Naive thymus-derived CD4-positive, alpha-beta T cell (primary cell): Measurements from ENCODE around the gene SAPCD2. TPM values are rescaled to one million over a fixed set of nuclear protein-coding genes. Genes with fewer than 3 reads are reported as not detected.

Source experiments
- ATAC-seq: fragments of 150-1000 bp; cut with Tn5 transposase; 2 replicates; pipeline ENCODE4 v1.10.0; 2021; ENCODE audit warnings: mild to moderate bottlenecking, moderate library complexity
- CTCF ChIA-PET: fragments of 350-600 bp; sonication (Branson Sonifier 250); formaldehyde crosslinking; loops from one replicate; lab custom pipeline; 2021; ENCODE audit warnings: antibody characterized with exemption; lab: Charles Lee
- POLR2A ChIA-PET: fragments of 350-600 bp; sonication (Branson Sonifier 250); formaldehyde crosslinking; loops from one replicate; lab custom pipeline; 2021; ENCODE audit warnings: antibody characterized with exemption, inconsistent platforms; lab: Charles Lee
- DNase-seq, 9 donors: peaks; one replicate each; pipeline versions ENCODE4 v3.0.0 to v3.0.0-alpha.2; 2020 to 2022; ENCODE audit warnings: mixed read lengths in 1 of 9
- H3K27ac ChIP-seq: one replicate; pipeline ENCODE4 v1.7.0; 2013; ENCODE audit warnings: mild to moderate bottlenecking, low read depth, low read length, moderate library complexity
- H3K27me3 ChIP-seq, 2 donors: one replicate each; pipeline ENCODE4 v1.7.0; 2013; ENCODE audit warnings: low read length in 2 of 2, mild to moderate bottlenecking in 2 of 2, moderate library complexity in 2 of 2; ENCODE audit not compliant: control insufficient read depth in 2 of 2, insufficient read depth in 2 of 2
- H3K36me3 ChIP-seq, 3 experiments: 1 replicate in 2 of 3; 2 replicates in 1 of 3; pipeline ENCODE4 v1.7.0; 2013; ENCODE audit warnings: low read length in 3 of 3, mild to moderate bottlenecking in 3 of 3, moderate library complexity in 1 of 3; ENCODE audit not compliant: insufficient read depth in 3 of 3, control insufficient read depth in 2 of 3
- H3K4me1 ChIP-seq, 2 donors: one replicate each; pipeline ENCODE4 v1.7.0; 2013; ENCODE audit warnings: low read length in 2 of 2, mild to moderate bottlenecking in 2 of 2, moderate library complexity in 1 of 2; ENCODE audit not compliant: control insufficient read depth in 2 of 2, insufficient read depth in 2 of 2
- H3K4me3 ChIP-seq: 2 replicates; pipeline ENCODE4 v1.7.0; 2013; ENCODE audit warnings: mild to moderate bottlenecking, low read length
- H3K9me3 ChIP-seq, 3 experiments: 1 replicate in 2 of 3; 2 replicates in 1 of 3; pipeline ENCODE4 v1.7.0; 2013; ENCODE audit warnings: low read length in 3 of 3; ENCODE audit not compliant: control insufficient read depth in 2 of 3
- H3K27ac Mint-ChIP-seq, 9 donors: one replicate each; pipeline ENCODE4 v1.8.0; 2020 to 2022; ENCODE audit warnings: mixed read lengths in 9 of 9, mild to moderate bottlenecking in 8 of 9, moderate library complexity in 5 of 9, inconsistent platforms in 2 of 9
- H3K27me3 Mint-ChIP-seq, 5 donors: one replicate each; pipeline ENCODE4 v1.8.0; 2021 to 2022; ENCODE audit warnings: mixed read lengths in 5 of 5, mild to moderate bottlenecking in 1 of 5
- H3K36me3 Mint-ChIP-seq, 5 donors: one replicate each; pipeline ENCODE4 v1.8.0; 2020 to 2022; ENCODE audit warnings: mixed read lengths in 5 of 5, mild to moderate bottlenecking in 3 of 5, inconsistent platforms in 1 of 5
- H3K4me1 Mint-ChIP-seq, 7 donors: one replicate each; pipeline ENCODE4 v1.8.0; 2020 to 2022; ENCODE audit warnings: mixed read lengths in 7 of 7, mild to moderate bottlenecking in 3 of 7, inconsistent platforms in 1 of 7
- H3K4me3 Mint-ChIP-seq, 10 donors: one replicate each; pipeline ENCODE4 v1.8.0; 2020 to 2022; ENCODE audit warnings: mild to moderate bottlenecking in 10 of 10, mixed read lengths in 10 of 10, moderate library complexity in 6 of 10, inconsistent platforms in 2 of 10
- H3K9me3 Mint-ChIP-seq, 11 donors: one replicate each; pipeline ENCODE4 v1.8.0; 2020 to 2022; ENCODE audit warnings: mixed read lengths in 11 of 11, mild to moderate bottlenecking in 4 of 11, inconsistent platforms in 1 of 11, moderate library complexity in 1 of 11
- intact Hi-C, 2 donors: fragments of 100-400 bp; cut with micrococcal nuclease; formaldehyde crosslinking; loops; one replicate each; pipeline ENCODE4 v1.15.1; 2023
- polyA plus RNA-seq, 2 donors: library from polyadenylated mRNA; unstranded; fragments of 300-500 nt; fragmentation: Illumina TruSeq; gene quantifications; one replicate each; pipeline ENCODE4 v1.2.3, GENCODE V29; 2021
- total RNA-seq, 6 experiments: library from RNA in 5 of 6; stranded (reverse) in 5 of 6; gene quantifications; 1 replicate in 5 of 6; 2 replicates in 1 of 6; pipeline ENCODE4 v1.2.3 and lab custom pipeline; 2021 to 2026

Gene SAPCD2
- total and polyA plus RNA-seq, 7 experiments from 2014 or later = 0.16 to 22.1 (median 0.47) TPM; not detected in 1

DNA sequence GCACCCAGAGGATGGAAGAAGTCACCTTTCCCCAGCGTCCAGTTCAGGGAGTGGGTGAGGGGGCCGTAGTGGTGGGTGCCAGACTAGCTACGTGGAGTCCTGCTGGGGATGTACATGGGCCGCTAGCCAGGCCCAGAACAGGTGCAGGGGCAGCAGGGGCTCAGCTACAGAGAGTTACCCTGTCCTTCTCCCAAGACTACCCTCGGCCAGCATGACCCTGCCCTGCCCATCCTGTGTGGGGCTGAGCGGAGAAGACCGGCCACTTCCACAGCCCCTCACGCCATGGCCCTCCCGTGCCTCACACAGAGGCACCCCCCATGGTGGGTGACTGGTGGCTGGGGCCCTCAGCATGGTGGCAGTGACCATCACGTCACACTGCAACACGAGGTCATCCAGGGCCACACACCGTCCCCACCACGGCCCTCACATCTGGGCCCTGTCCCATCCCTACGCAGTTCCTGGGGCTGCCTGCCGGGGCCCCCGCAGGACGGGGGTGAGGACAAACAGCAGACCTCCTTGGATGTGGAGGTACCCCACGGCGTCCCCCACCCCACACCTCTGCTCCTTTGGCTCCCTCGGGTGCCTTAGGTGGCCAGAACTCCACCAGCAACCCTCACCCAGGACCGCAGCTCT is 45.2 kb upstream of the SAPCD2 start:
- DNase-seq = no peak
- ChIA-PET POLR2A (interaction anchor here (1.2 to 3.6 kb wide), 7 partner anchors 14 to 127 kb away, joined by 3 to 21 read pairs (median 5); partner anchors contain the start of genes ANAPC2 and MAN1B1), CTCF (interaction anchor here (1.4 to 2.5 kb wide), 2 partner anchors 9 to 20 kb away, joined by 4 to 11 read pairs; no protein-coding TSS in a partner anchor)
- Mint-ChIP-seq H3K27me3 (no peaks in the 10 kb centered on the region), H3K4me1 (peaks cover 0 to 13% (median 6%) of the 10 kb centered on the region in 7 donors), H3K36me3 (peaks cover 0 to 3% (median 0%) of the 10 kb centered on the region in 5 donors), H3K9me3 (no peaks in the 10 kb centered on the region), H3K4me3 (peak overlapping the region in 3 of 10 donors; percentile 17 to 78 (median 51)), H3K27ac (no peak overlapping the region)
- peaks cover 0 to 4% of the 10 kb centered on the region in 2 donors for H3K4me1 ChIP-seq
- H3K4me3 ChIP-seq = no peak overlapping the region
- no peak overlapping the region for H3K27ac ChIP-seq
- no peaks in the 10 kb centered on the region for H3K9me3 ChIP-seq
- H3K27me3 ChIP-seq = no peaks in the 10 kb centered on the region
- H3K36me3 ChIP-seq = peaks cover 0 to 27% (median 0%) of the 10 kb centered on the region in 3 experiments
- ATAC-seq = no peak
- intact Hi-C loops = loop anchor here in 1 of 2 donors (2.0 kb wide), 1 partner anchor 13 kb away; no protein-coding TSS in a partner anchor

DNA sequence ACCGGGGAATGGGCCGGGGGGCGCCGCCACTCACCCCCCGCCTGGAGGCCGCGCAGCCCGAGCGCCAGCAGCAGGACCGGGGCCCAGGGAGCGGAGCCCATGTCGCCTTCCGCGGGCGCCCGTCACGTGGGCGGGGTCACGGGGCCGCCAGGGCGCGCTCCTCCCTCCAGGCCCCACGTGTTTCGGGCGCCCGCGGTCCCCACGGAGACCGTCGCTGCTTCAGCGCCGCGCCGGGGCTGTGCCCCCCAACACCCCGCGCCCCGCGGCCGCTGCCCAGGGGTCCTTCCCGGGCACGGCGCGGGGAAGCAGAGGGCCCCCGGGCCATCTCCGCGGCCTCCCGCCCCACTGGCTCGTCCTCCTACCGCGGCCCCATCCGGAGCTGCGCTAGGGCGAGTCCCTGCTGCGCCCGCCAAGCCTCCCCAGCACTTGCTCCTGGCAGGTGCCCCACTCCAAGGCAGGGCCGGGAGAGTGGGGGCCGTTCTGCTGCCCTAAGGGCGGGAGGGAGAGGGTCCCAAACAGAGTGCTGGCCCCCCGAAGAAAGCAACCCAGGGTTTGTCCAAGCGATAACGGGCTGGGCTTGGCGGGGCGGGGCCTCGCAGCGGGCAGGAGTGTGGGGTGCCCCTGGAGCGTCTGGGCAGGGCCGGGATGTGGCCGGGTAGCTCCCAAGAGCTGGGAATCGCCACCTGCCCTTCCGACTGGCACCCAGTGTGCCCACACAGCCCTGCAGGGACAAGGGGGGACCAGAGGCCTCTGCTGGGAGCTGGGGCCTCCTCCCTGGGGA is 44.4 kb upstream of the SAPCD2 start, which contains the start of gene DPP7:
Gene DPP7 (minus strand): TSS at position 121 of the 781 bp plus-strand sequence. CDS start 20 bp downstream, at position 101.
- ChIA-PET CTCF (interaction anchor here (1.4 to 2.5 kb wide), 2 partner anchors 10 to 19 kb away, joined by 4 to 11 read pairs; no protein-coding TSS in a partner anchor), POLR2A (interaction anchor here (1.2 to 3.6 kb wide), 7 partner anchors 15 to 127 kb away, joined by 3 to 21 read pairs (median 5); partner anchors contain the start of genes ANAPC2 and MAN1B1)
- H3K4me3 ChIP-seq = peak within 1 kb of the TSS; percentile 54
- intact Hi-C loops = loop anchor here (1.0 to 2.0 kb wide), 7 partner anchors 14 to 324 kb away; partner anchors contain the start of genes MAN1B1 (in 1 of the 2), TMEM141 (in 1 of the 2) and TPRN (in 1 of the 2)
- peaks cover 0 to 34% (median 0%) of the 10 kb centered on the region in 3 experiments for H3K36me3 ChIP-seq
- Mint-ChIP-seq H3K27me3 (no peaks in the 10 kb centered on the region), H3K4me3 (peak within 1 kb of the TSS; percentile 38 to 82 (median 69)), H3K36me3 (peaks cover 0 to 3% (median 0%) of the 10 kb centered on the region in 5 donors), H3K27ac (peak within 1 kb of the TSS in 4 of 9 donors; percentile 24 to 78 (median 40)), H3K9me3 (no peaks in the 10 kb centered on the region), H3K4me1 (peaks cover 0 to 13% (median 6%) of the 10 kb centered on the region in 7 donors)
- peak; percentile 93 for ATAC-seq
- H3K27me3 ChIP-seq = no peaks in the 10 kb centered on the region
- no peaks in the 10 kb centered on the region for H3K9me3 ChIP-seq
- H3K27ac ChIP-seq = peak within 1 kb of the TSS; percentile 81
- peak; percentile 63 to 88 (median 80) for DNase-seq
- peaks cover 0 to 4% of the 10 kb centered on the region in 2 donors for H3K4me1 ChIP-seq

DNA sequence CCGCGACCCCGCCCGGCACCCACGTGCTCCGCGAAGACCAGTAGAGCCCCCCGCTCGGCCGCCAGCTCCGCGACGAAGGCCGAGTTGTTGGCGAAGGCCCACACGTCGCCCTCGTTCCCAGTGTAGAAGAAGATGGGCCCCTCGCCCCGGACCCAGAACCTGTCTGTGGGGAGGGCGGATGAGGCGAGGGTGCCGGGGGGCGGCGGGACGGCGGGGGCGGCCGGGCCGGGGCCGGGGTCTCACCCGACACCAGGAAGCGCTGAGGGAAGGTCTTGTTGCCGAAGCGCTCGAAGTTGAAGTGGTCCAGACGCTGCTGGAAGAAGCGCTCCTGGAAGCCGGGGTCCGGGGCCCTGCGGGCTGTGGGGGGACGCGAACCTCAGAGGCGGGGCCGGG is 43.9 kb upstream of the SAPCD2 start:
- H3K27me3 ChIP-seq = no peaks in the 10 kb centered on the region
- H3K27ac Mint-ChIP-seq = no peak overlapping the region
- peaks cover 0 to 40% (median 3%) of the 10 kb centered on the region in 3 experiments for H3K36me3 ChIP-seq
- no peak for DNase-seq
- no peaks in the 10 kb centered on the region for H3K9me3 ChIP-seq
- ChIA-PET POLR2A (interaction anchor here (0.6 to 3.6 kb wide), 9 partner anchors 12 to 128 kb away, joined by 3 to 21 read pairs (median 4); partner anchors contain the start of genes MAN1B1, RNF208 and TUBB4B), CTCF (interaction anchor here (2.5 kb wide), 1 partner anchor 18 kb away, joined by 11 read pairs; no protein-coding TSS in a partner anchor)
- intact Hi-C loops = loop anchor here (1.0 to 2.0 kb wide), 7 partner anchors 15 to 323 kb away; partner anchors contain the start of genes MAN1B1 (in 1 of the 2), TMEM141 (in 1 of the 2) and TPRN (in 1 of the 2)
- peak overlapping the region; percentile 81 for H3K27ac ChIP-seq
- peaks cover 0 to 11% (median 5%) of the 10 kb centered on the region in 7 donors for H3K4me1 Mint-ChIP-seq
- peak overlapping the region; percentile 54 for H3K4me3 ChIP-seq
- ATAC-seq = peak; percentile 17
- H3K36me3 Mint-ChIP-seq = peaks cover 0 to 3% (median 0%) of the 10 kb centered on the region in 5 donors
- H3K9me3 Mint-ChIP-seq = no peaks in the 10 kb centered on the region
- no peaks in the 10 kb centered on the region for H3K27me3 Mint-ChIP-seq
- H3K4me1 ChIP-seq = peaks cover 0 to 4% of the 10 kb centered on the region in 2 donors
- H3K4me3 Mint-ChIP-seq = peak overlapping the region in 9 of 10 donors; percentile 45 to 82 (median 66)

DNA sequence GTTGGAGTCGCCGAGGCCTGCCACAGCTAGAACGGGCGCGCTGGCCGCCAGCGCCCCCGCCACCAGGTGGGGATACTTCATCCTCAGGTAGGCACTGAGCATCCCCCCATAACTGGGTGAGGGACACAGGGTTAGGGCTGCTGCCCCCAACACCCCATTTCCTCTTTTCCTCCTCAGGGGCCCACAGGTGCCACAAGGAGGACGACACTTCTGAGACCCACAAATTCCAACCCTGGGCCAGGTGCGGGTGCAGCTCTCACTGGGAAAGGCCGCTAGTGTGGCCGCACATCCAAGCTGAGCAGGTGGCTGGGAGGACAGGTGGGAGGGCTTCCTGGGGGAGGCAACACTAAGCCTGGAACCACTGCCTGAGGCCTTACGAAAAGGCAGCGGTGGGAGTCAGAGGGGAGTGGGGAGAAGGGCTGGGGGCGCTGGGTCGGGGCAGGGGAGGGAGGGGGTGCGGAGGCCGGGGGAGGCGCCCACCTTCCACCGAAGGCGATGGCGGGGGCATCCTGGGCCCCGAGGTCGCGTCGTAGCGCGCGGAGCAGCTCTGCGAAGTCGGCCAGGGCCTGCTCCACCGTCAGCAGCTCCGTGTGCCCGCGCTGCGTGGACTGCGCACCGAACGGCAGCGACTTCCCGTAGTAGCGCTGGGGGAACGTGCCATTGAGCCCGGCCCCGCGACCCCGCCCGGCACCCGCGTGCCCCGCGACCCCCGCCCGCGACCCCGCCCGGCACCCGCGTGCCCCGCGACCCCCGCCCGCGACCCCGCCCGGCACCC is 43.2 kb upstream of the SAPCD2 start:
- Mint-ChIP-seq H3K9me3 (no peaks in the 10 kb centered on the region), H3K4me1 (peaks cover 0 to 11% (median 5%) of the 10 kb centered on the region in 7 donors), H3K4me3 (peak overlapping the region; percentile 36 to 81 (median 69)), H3K27me3 (no peaks in the 10 kb centered on the region), H3K27ac (peak overlapping the region in 5 of 9 donors; percentile 14 to 78 (median 38)), H3K36me3 (peaks cover 0 to 3% (median 0%) of the 10 kb centered on the region in 5 donors)
- peak overlapping the region; percentile 59 for H3K27ac ChIP-seq
- no peak overlapping the region for H3K4me3 ChIP-seq
- POLR2A ChIA-PET = interaction anchor here (0.6 to 3.6 kb wide), 8 partner anchors 13 to 129 kb away, joined by 3 to 21 read pairs (median 4); partner anchors contain the start of genes MAN1B1, RNF208 and TUBB4B
- H3K27me3 ChIP-seq = no peaks in the 10 kb centered on the region
- H3K4me1 ChIP-seq = peaks cover 0 to 4% of the 10 kb centered on the region in 2 donors
- peak; percentile 53 for ATAC-seq
- no peaks in the 10 kb centered on the region for H3K9me3 ChIP-seq
- intact Hi-C loops = loop anchor here (1.0 to 2.0 kb wide), 7 partner anchors 15 to 322 kb away; partner anchors contain the start of genes MAN1B1 (in 1 of the 2), TMEM141 (in 1 of the 2) and TPRN (in 1 of the 2)
- DNase-seq = peak in 2 of 9 donors; percentile 21 to 28
- H3K36me3 ChIP-seq = peaks cover 0 to 47% (median 4%) of the 10 kb centered on the region in 3 experiments
- CTCF ChIA-PET = interaction anchor here (2.5 kb wide), 1 partner anchor 18 kb away, joined by 11 read pairs; no protein-coding TSS in a partner anchor

DNA sequence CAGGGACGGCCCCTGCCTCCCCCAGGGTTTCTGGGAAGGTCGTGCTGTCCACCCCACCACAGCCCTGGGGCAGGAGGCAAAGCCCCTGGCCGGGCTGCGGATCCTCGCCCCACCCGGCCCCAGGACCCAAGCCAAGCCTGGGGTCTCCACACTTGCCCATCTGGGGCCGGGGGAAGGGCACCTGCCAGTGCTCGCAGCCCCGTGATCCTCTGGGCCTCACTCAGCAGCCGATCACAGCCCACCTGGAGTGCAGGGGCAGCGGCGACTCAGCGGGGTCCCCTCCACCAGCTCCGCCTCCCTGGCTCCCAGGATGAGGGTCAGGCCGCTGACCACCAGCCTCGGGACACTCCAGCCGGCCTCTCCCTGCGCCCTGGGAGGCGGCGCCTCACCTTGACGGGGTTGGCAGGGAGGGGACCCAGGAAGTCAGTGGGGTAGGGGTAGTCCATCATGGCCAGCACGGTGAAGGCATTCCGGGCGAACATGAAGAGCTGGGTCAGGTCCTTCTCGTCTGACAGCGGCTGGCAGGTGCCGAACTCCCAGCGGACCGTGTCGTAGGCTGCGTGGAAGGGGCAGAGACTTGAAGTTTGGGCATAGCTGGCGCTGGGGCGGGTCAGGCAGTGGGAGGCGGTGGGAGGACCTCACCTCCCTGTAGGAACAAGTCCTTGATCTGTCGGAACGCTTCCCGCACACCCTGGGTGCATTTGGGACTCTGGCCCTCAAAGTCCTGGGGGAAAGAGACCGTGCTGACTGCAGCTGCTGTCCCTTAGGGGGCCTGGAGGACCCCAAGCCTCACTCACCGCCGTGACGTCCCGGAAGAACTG is 42.4 kb upstream of the SAPCD2 start:
- Histone ChIP-seq H3K36me3 (peaks cover 0 to 54% (median 4%) of the 10 kb centered on the region in 3 experiments), H3K27ac (peak overlapping the region; percentile 59), H3K27me3 (no peaks in the 10 kb centered on the region), H3K4me3 (no peak overlapping the region), H3K4me1 (peaks cover 0 to 4% of the 10 kb centered on the region in 2 donors), H3K9me3 (no peaks in the 10 kb centered on the region)
- no peaks in the 10 kb centered on the region for H3K9me3 Mint-ChIP-seq
- peak overlapping the region in 4 of 9 donors; percentile 14 to 43 (median 26) for H3K27ac Mint-ChIP-seq
- ATAC-seq (no peak), DNase-seq (no peak)
- peak overlapping the region in 8 of 10 donors; percentile 47 to 81 (median 72) for H3K4me3 Mint-ChIP-seq
- H3K36me3 Mint-ChIP-seq = peaks cover 0 to 3% (median 0%) of the 10 kb centered on the region in 5 donors
- no peaks in the 10 kb centered on the region for H3K27me3 Mint-ChIP-seq
- peaks cover 0 to 11% (median 5%) of the 10 kb centered on the region in 7 donors for H3K4me1 Mint-ChIP-seq
- intact Hi-C loops = no loop called here
- ChIA-PET POLR2A (interaction anchor here (0.7 to 3.6 kb wide), 5 partner anchors 15 to 129 kb away, joined by 3 to 21 read pairs (median 3); partner anchors contain the start of genes MAN1B1 and TUBB4B), CTCF (no interaction called here)
